GM12801 (cell line): ENCODE measurements around the gene SLC39A11.

ENCODE experiments used
- TF ChIP-seq, protein P1 (sequence below): IDR thresholded peaks from one replicate; pipeline ENCODE4 v1.5.1; 2011; ENCODE audit warnings: control low read depth; ENCODE audit not compliant: insufficient read length; ENCODE audit errors: extremely low read depth

The SLC39A11 gene

DNA sequence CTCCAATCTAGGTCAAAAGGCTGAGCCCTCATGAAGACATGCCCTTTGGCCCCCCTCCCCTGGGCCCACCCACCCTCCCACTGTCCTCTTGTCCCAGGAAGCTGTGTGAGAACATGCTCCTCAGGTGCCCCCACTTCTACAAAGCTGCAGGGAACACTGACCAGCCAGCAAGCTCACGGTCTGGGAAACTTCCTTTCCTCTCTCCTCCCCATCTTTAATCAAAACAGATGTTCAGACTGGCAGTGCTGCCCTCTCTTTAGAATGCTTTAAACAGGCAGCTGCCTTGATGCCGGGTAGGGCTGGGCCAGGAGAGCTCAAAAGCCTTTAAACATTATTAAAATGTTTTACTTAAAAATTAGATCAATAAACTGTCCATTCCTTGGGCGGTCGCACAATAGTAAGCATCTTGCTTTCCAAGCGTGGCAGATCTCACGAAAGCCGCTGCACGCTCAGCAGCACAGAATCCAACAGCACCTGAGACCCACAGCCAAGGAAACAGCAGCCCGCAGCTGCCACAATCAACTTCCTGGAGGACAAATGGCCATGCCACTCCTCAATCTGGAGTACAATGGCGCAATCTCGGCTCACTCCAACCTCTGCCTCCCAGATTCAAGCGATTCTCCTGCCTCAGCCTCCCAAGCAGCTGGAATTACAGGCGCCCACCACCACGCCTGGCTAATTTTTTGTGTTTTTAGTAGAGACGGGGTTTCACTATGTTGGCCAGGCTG, 399.2 kb downstream of the SLC39A11 start:
- TF ChIP-seq, protein P1, sequence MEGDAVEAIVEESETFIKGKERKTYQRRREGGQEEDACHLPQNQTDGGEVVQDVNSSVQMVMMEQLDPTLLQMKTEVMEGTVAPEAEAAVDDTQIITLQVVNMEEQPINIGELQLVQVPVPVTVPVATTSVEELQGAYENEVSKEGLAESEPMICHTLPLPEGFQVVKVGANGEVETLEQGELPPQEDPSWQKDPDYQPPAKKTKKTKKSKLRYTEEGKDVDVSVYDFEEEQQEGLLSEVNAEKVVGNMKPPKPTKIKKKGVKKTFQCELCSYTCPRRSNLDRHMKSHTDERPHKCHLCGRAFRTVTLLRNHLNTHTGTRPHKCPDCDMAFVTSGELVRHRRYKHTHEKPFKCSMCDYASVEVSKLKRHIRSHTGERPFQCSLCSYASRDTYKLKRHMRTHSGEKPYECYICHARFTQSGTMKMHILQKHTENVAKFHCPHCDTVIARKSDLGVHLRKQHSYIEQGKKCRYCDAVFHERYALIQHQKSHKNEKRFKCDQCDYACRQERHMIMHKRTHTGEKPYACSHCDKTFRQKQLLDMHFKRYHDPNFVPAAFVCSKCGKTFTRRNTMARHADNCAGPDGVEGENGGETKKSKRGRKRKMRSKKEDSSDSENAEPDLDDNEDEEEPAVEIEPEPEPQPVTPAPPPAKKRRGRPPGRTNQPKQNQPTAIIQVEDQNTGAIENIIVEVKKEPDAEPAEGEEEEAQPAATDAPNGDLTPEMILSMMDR = no peak

DNA sequence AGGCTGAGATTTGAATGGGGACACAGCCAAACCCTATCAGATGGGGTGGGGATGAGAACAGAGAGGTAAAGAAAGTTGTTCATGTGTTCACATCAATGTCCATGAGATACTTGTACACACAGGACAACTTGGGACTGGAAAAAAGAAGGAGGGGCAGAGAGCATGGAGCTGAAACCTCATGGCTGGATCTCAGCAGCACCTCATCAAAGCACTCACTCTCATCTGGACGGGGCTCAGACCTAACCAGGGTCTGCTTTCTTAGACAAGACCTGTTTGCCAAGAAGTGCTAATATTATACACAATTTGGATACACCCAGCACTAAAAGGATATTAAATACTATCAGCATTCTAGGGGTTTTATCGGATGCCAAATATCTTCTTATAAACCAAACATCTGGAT, 399.8 kb downstream of the SLC39A11 start:
- TF ChIP-seq, protein P1 = no peak

DNA sequence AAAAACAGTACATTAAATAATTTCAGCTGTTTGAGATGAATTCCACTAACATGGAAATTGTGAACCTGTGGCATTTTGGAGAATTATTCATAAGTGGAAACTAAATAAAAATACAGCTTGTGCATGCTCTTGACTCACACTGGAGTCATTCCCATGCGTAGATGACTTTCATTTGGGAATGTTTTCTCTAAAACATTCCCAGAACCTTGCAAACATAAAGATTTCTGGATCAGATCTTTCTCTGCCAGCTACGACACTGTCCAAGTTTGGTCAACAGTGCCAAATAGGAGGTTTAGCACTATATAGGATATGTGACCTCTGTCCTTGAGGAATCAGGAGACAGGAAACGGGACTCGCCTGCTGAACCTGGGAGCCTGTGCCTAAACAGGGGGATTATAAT, 400.9 kb downstream of the SLC39A11 start:
- TF ChIP-seq, protein P1 = no peak

DNA sequence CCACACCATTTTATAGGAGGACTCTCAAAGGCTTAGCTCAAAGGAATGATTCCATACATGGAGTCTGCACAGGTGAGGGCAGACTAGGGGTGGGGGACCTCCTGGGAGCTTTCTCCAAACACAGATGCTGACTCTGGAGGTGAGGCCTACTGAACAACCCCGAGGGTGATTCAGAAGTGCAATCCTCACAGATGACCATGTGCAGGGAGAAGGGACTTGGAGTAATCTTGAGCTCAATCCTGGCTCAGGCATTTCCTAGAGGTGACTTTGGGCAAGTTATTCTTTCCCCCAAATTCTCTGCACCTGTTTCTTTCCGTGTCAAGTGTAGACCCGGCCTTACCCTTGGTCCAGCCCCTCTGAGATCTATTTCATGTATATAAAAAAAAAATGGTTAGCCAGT, 401.5 kb downstream of the SLC39A11 start:
- TF ChIP-seq, protein P1 = no peak

DNA sequence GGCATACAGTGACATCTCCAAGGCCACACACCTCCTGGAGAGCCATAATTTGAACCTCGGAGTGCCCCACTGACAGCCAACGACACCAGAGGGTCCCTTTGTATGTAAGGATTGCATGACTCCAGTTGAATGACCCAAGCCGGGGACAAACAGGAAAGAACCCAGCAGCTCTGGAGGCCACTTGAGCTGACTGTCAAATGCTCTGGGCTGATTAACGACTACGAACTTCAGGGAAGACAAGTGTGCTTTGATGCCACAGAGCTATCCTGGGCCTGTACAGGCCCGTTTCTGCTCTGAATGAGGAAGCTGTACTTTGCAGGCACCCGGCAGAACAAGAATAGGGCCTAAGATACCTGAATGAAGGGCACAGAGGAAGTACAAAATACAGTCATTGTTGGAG, 404.6 kb downstream of the SLC39A11 start:
- TF ChIP-seq, protein P1 = no peak

DNA sequence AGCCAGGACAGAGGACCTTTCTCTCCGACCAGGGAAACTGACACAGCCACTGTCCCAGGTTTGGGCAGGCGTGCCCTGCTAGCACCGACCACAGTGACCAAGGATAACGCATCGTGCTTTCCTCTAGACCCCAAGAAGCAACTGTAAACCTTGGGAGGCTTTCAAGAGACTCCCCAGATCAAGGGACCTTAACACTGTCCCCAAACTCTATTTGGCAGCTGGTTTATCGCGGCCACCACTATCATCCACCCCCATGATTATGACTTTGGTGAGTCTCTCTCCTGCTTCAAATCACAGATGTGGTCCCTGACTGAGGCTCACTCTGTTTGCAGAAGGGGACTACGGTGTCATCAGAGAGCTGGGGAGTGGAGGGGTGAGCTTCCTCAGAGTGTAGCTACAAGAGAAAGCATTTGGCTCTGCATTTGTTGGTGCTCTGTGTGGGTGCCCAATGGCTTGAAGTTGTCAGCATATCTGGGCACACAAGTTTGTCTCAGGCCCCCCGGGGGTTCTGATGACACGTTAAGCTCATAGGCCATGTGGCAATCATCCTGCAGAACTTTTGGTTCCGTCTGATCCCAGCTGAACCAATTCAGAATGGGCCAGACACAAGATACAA, 408.0 kb downstream of the SLC39A11 start:
- TF ChIP-seq, protein P1 = no peak

DNA sequence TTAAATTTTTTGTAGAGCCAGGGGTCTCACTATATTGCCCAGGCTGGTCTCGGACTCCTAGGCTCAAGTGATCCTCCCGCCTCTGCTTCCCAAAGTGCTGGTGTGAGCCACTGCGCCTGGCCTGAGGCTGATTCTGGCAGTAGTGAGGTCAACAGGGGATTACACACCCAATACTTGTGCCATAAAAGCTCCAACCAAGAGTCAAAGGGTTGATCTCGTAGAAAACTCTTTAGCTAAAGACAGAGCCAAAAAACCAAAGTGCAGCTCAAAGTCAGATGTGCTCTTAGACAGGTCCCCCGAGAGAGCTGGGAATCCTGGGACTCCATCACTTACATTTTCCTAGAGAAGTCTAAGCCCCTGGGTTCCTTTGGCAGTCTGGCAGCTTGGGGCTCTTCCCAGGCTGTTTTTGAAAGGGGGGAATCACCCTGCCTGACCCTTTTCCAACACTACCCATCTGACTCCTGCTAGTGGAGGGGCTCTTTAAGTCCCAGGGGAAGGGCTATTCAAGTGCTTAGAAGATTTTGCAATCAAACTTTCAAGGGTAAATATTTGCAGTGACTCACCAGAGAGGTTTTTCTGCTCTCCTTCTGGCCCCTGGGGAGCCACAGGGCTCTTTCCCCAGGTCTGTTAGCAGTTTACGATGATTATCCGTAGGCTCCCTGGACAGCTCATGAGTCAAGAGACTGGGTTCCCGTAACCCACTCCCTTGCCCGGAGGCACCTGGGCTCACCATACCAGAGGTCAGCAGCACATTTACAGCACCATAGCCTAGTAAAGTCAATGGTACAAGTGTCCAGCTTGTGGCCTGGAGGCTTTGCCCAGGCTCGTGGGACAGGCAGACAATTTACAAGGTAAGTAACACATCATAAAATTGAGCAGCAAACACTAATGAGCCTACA, 408.7 kb downstream of the SLC39A11 start:
- TF ChIP-seq, protein P1 = no peak
